Measurements from ENCODE around the gene SLC25A15.

SLC25A15 gene

GRCh38 chr13:40789275-40790153 is at the start of gene SLC25A15:
TSS of gene SLC25A15 (plus strand) at chr13:40789611. CDS start at chr13:40793227, 3,616 bp downstream.
- Mint-ChIP-seq H3K4me3 (peak within 1 kb of the TSS; percentile 79 to 85), H3K9me3 (no peaks in the 10 kb centered on the region), H3K4me1 (peaks cover 44% of the 10 kb centered on the region), H3K27me3 (no peaks in the 10 kb centered on the region), H3K27ac (peak within 1 kb of the TSS; percentile 95)
- ATAC-seq (peak; percentile 92), DNase-seq (peak; percentile 79 to 80)

- ATAC-seq, result no peak
- Mint-ChIP-seq H3K9me3 (no peaks in the 10 kb centered on the region), H3K4me3 (no peak overlapping the region), H3K27ac (no peak overlapping the region), H3K27me3 (no peaks in the 10 kb centered on the region), H3K4me1 (peaks cover 10% of the 10 kb centered on the region)
- DNase-seq, result no peak
These were observed 40.1 kb upstream of the SLC25A15 start for GRCh38 chr13:40749327-40749726.

DNA sequence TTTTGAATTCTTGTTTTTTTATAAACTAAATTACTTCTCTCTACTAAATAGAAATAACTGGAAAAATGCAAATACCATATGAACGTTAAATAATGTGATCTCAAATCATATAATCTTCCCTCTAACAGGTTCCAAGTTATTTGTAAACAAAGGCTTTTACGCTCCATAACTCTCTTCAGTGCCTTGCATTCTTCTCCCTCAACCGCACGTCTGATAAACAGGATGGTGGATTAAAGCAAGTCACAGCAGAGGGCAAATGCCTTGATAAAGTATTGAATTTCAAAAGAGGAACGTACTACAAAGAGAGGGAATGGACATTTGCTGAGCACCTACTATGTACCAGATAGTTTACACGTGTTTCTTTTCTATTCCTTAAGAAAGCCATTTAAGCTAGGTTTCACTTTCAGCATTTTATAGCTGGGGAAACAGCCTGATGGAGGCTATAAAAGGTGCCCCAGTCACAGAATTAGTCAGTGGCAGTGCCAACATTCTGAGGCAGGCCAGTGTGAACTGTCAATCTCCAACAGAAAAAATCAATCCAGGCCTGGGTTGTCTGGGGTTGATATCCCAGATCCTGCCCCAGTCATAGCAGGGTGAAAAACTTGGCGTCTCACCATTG is 34.2 kb upstream of the SLC25A15 start:
- no peaks in the 10 kb centered on the region for H3K9me3 Mint-ChIP-seq
- ATAC-seq, result no peak

GRCh38 chr13:40756042-40756441 is 33.4 kb upstream of the SLC25A15 start:
- Mint-ChIP-seq H3K27ac (peak overlapping the region in 1 of 2 donors; percentile 31), H3K9me3 (no peaks in the 10 kb centered on the region), H3K4me1 (peaks cover 7% of the 10 kb centered on the region), H3K27me3 (no peaks in the 10 kb centered on the region), H3K4me3 (no peak overlapping the region)
- no peak for DNase-seq
- no peak for ATAC-seq

More for the DNA sequence above, 34.2 kb upstream of the SLC25A15 start:
- Mint-ChIP-seq H3K4me3 (no peak overlapping the region), H3K27me3 (no peaks in the 10 kb centered on the region), H3K27ac (no peak overlapping the region), H3K4me1 (peaks cover 7% of the 10 kb centered on the region)
- DNase-seq, result no peak

- ATAC-seq (no peak), DNase-seq (no peak)
- H3K9me3 Mint-ChIP-seq, result no peaks in the 10 kb centered on the region
- peaks cover 27% of the 10 kb centered on the region for H3K4me1 Mint-ChIP-seq
- H3K4me3 Mint-ChIP-seq, result no peak overlapping the region
- no peak overlapping the region for H3K27ac Mint-ChIP-seq
- no peaks in the 10 kb centered on the region for H3K27me3 Mint-ChIP-seq
These were observed 30.6 kb upstream of the SLC25A15 start for GRCh38 chr13:40758811-40759210.

- Mint-ChIP-seq H3K27me3 (no peaks in the 10 kb centered on the region), H3K4me3 (no peak overlapping the region), H3K9me3 (no peaks in the 10 kb centered on the region), H3K4me1 (peaks cover 34% of the 10 kb centered on the region), H3K27ac (peak overlapping the region in 1 of 2 donors; percentile 8)
- no peak for ATAC-seq
- no peak for DNase-seq
These were observed 26.6 kb upstream of the SLC25A15 start for GRCh38 chr13:40762849-40763248.

- no peaks in the 10 kb centered on the region for H3K9me3 Mint-ChIP-seq
- peak overlapping the region; percentile 71 to 97 for H3K27ac Mint-ChIP-seq
- H3K4me1 Mint-ChIP-seq, result peaks cover 39% of the 10 kb centered on the region
- H3K4me3 Mint-ChIP-seq, result peak overlapping the region; percentile 22 to 66
- no peaks in the 10 kb centered on the region for H3K27me3 Mint-ChIP-seq
- DNase-seq (peak; percentile 37 to 77), ATAC-seq (peak; percentile 98)
These were observed 24.6 kb upstream of the SLC25A15 start for GRCh38 chr13:40764587-40765403.

DNA sequence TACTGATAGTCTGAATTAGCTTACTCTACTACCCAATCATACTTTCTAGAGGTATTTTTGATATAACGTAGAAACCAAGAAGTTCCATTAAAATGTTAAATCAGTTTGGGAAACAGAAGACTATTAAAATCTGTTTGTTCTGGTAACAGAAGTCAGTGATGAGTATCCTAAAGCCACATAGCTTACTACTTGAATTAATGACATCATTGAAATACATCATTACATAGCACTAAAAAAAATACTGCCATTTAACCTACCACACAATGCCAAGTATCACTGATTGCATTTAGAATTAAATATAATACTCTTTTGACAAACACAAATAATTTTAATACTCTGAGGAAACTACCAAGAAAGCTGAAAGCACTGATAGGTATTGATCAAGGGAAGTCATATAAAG is 23.8 kb upstream of the SLC25A15 start:
- H3K4me1 Mint-ChIP-seq, result peaks cover 46% of the 10 kb centered on the region
- ATAC-seq (no peak), DNase-seq (no peak)
- H3K9me3 Mint-ChIP-seq, result no peaks in the 10 kb centered on the region
- H3K27me3 Mint-ChIP-seq, result no peaks in the 10 kb centered on the region
- H3K4me3 Mint-ChIP-seq, result peak overlapping the region in 1 of 2 donors; percentile 12
- peak overlapping the region in 1 of 2 donors; percentile 78 for H3K27ac Mint-ChIP-seq

- Mint-ChIP-seq H3K27me3 (no peaks in the 10 kb centered on the region), H3K9me3 (no peaks in the 10 kb centered on the region), H3K27ac (peak overlapping the region; percentile 3 to 97), H3K4me3 (peak overlapping the region; percentile 96 to 98), H3K4me1 (peaks cover 14% of the 10 kb centered on the region)
- DNase-seq, result no peak
- ATAC-seq, result no peak
These were observed 19.4 kb upstream of the SLC25A15 start for GRCh38 chr13:40769970-40770369.

DNA sequence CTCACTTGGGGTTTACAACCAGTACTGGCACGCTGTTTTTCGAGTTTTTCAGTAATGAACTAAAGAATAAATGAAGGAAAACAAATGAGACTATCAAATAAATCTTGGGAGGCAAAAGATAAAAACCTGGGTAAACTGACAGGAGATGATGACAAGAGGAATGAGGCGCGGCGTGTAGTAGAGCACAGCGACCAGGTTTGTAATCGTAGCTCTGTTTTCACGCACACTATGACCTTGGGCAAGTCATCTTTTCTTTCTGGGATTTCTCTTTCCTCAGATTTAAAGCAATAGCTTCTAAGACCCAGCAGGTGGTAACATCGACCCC is 18.8 kb upstream of the SLC25A15 start:
- Mint-ChIP-seq H3K27me3 (no peaks in the 10 kb centered on the region), H3K4me3 (peak overlapping the region; percentile 96 to 98), H3K4me1 (peaks cover 13% of the 10 kb centered on the region), H3K9me3 (no peaks in the 10 kb centered on the region), H3K27ac (peak overlapping the region; percentile 96 to 97)
- DNase-seq (no peak), ATAC-seq (no peak)

DNA sequence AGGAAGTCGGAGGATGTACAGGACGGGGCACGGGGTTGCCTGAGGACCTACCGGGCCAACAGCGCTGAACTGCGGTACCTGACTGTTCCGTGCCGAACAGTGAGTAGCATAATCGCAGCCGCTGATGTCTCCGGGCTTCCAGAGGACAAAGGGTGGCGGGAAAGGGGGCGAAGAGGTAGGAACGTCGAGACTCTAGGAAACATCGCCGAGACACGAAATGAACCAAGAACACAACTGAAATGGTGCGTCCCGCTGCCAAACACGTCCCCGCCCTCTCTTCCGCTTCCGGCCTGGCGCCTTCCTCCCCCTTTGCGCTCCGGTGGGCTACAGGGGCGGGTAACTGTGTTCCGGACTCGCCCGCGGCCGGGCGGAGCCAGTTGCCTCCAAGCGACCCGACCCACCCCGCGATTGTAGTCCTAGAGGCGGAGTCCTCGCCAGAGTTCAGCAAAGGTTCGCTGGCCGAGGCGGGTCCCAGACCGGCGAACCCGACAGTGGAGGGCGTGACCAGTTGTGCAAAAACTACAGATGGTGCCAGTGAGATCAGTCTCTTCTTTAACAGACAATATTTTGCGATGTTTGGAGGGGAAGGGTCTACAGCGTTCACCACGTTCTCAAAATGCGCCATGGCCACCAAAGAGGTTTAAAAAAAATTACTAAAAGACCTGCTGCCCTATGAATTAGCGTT is 18.3 kb upstream of the SLC25A15 start, which contains the start of gene MRPS31:
Gene MRPS31, minus strand, starts transcription at position 257 of the 685 bp plus-strand sequence. Its CDS starts 54 bp downstream, at position 203.
- ATAC-seq (peak; percentile 99), DNase-seq (peak; percentile 93 to 96)
- no peaks in the 10 kb centered on the region for H3K9me3 Mint-ChIP-seq
- peaks cover 18% of the 10 kb centered on the region for H3K4me1 Mint-ChIP-seq
- H3K27ac Mint-ChIP-seq, result peak within 1 kb of the TSS; percentile 96 to 97
- H3K27me3 Mint-ChIP-seq, result no peaks in the 10 kb centered on the region
- peak within 1 kb of the TSS; percentile 96 to 98 for H3K4me3 Mint-ChIP-seq

DNA sequence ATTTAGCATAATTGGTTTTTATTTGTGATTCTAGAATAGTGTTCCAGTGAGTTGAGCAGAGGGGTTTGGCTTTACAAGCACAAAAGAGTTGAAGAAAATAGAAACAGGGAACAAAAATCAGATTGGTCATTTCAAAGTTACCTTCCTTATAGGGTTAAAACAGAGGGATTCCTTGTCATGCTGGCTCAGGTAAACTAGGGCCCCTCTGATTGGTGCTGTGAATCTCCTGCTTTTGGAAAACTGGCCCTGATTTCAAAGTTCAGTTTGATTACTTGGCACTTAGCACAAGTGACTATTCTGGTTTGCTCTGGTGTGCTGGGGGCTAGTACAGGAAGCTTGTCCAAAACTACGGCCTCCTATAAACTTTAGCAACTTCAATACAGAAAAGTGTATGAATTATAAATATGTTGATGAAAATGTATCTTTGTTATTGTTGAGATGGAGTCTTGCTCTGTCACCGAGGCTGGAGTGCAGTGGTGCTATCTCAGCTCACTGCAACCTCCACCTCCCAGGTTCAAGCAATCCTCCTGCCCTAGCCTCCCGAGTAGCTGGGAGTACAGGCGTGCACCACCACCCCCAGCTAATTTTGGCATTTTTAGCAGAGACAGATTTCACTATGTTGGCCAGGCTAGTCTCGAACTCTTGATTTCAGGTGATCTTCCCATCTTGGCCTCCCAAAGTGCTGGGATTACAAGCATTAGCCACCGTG is 16.5 kb upstream of the SLC25A15 start:
- H3K9me3 Mint-ChIP-seq, result no peaks in the 10 kb centered on the region
- H3K4me1 Mint-ChIP-seq, result peaks cover 36% of the 10 kb centered on the region
- ATAC-seq, result no peak
- H3K27ac Mint-ChIP-seq, result peak overlapping the region in 1 of 2 donors; percentile 41
- DNase-seq, result no peak
- H3K4me3 Mint-ChIP-seq, result no peak overlapping the region
- H3K27me3 Mint-ChIP-seq, result no peaks in the 10 kb centered on the region

DNA sequence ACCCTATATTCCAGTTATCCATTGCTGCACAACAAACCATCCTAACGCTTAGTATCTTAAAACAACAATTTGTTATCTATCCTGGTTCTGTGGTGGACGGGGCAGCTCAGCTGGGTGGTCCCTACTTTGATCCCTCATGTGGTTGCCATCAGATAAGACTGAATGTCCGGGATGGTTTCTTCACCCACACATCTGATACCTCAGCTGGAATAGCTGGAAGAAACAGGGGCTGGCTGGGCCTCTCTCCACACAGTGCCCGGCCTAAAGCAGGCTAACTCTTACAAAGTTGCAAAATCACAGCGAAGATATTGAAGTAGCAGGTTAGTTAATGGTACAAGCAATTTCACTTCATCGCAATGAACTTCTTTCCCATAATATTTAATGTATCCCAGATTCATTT is 14.7 kb upstream of the SLC25A15 start:
- ATAC-seq (no peak), DNase-seq (no peak)
- H3K4me1 Mint-ChIP-seq, result peaks cover 42% of the 10 kb centered on the region
- H3K27ac Mint-ChIP-seq, result no peak overlapping the region
- no peaks in the 10 kb centered on the region for H3K27me3 Mint-ChIP-seq
- H3K9me3 Mint-ChIP-seq, result no peaks in the 10 kb centered on the region
- H3K4me3 Mint-ChIP-seq, result no peak overlapping the region

DNA sequence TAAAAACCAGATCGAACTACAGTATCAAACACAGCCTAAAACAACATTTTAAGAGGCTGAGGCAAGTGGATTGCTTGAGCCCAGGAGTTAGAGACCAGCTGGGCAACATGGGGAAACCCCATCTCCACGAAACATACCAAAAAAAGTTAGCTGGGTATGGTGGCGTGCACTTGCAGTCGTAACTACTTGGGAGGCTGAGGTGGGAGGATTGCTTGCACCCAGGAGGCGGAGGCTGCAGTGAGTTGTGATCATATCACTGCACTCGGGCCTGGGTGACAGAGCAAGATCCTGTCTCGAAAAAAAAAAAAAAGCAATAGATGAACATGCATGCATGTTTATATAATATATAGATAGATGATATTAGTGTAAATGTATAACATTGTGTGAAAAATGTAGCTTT is 13.2 kb upstream of the SLC25A15 start:
- H3K4me1 Mint-ChIP-seq, result peaks cover 38% of the 10 kb centered on the region
- ATAC-seq, result no peak

More for the DNA sequence above, 13.2 kb upstream of the SLC25A15 start:
- DNase-seq, result peak in 1 of 2 donors; percentile 22
- H3K9me3 Mint-ChIP-seq, result no peaks in the 10 kb centered on the region
- peak overlapping the region; percentile 85 to 91 for H3K4me3 Mint-ChIP-seq
- H3K27ac Mint-ChIP-seq, result peak overlapping the region in 1 of 2 donors; percentile 97
- no peaks in the 10 kb centered on the region for H3K27me3 Mint-ChIP-seq

Measured in stimulated activated naive CD8-positive, alpha-beta T cell treated with anti-CD3 and anti-CD28 coated beads, Interleukin-15, amount 100 ng/mL, for 72 hours (primary cell).